Transverse colon (tissue), 4 donors: Measurements from ENCODE around the gene CHP1. TPM values are rescaled to one million over a fixed set of nuclear protein-coding genes. Genes with fewer than 3 reads are reported as not detected.

Experiments
- DNase-seq: peaks from one replicate; pipeline ENCODE4 v3.0.0-alpha.2; 2019
- H3K27ac ChIP-seq, 4 donors: fragments of 200-600 bp; sonication (generic); 2 replicates each; pipeline ENCODE4 v1.5.1; 2016 to 2018; ENCODE audit warnings: inconsistent platforms in 4 of 4
- H3K27me3 ChIP-seq: fragments of 200-600 bp; sonication (generic); 2 replicates; pipeline ENCODE4 v1.5.1; 2017; ENCODE audit warnings: inconsistent platforms
- H3K36me3 ChIP-seq, 4 donors: fragments of 200-600 bp; sonication (generic); 2 replicates each; pipeline ENCODE4 v1.5.1; 2017 to 2019; ENCODE audit warnings: inconsistent platforms in 4 of 4
- H3K4me1 ChIP-seq, 4 donors: fragments of 200-600 bp; sonication (generic); 2 replicates each; pipeline ENCODE4 v1.5.1; 2017 to 2020; ENCODE audit warnings: inconsistent platforms in 4 of 4
- H3K4me3 ChIP-seq, 4 donors: fragments of 200-600 bp; sonication (generic); 1 replicate in 1 of 4; 2 replicates in 3 of 4; pipeline versions ENCODE4 v1.5.1 to v1.6.1; 2017 to 2019; ENCODE audit warnings: inconsistent platforms in 4 of 4
- H3K9me3 ChIP-seq, 2 donors: fragments of 200-600 bp; sonication (generic); 2 replicates each; pipeline ENCODE4 v1.5.1; 2017 to 2019; ENCODE audit warnings: inconsistent platforms in 2 of 2
- CTCF ChIP-seq, 5 experiments: fragments of 200-600 bp in 3 of 5; fragments of 450-650 bp in 2 of 5; sonication (generic) in 3 of 5; IDR thresholded peaks; 1 replicate in 2 of 5; 2 replicates in 3 of 5; pipeline ENCODE4 v1.5.1; 2016 to 2017; ENCODE audit warnings: antibody characterized with exemption in 5 of 5, inconsistent platforms in 3 of 5, mild to moderate bottlenecking in 2 of 5, moderate library complexity in 1 of 5
- EP300 ChIP-seq: sonication (generic); formaldehyde crosslinking; IDR thresholded peaks from one replicate; pipeline ENCODE4 v1.6.1; 2017; ENCODE audit warnings: antibody characterized with exemption, low read depth
- POLR2A ChIP-seq: fragments of 450-650 bp; IDR thresholded peaks from one replicate; pipeline ENCODE4 v1.6.1; 2016; ENCODE audit warnings: antibody characterized with exemption, mild to moderate bottlenecking, moderate library complexity
- POLR2AphosphoS5 ChIP-seq, 3 donors: sonication (generic); formaldehyde crosslinking; IDR thresholded peaks; one replicate each; pipeline ENCODE4 v1.6.1; 2016; ENCODE audit warnings: antibody characterized with exemption in 3 of 3
- WGBS, 2 donors: methylation state at CpG; one replicate each; pipeline ENCODE4 v1.1.5; 2018; ENCODE audit warnings: low coverage in 1 of 2; 5-methylcytosine and 5-hydroxymethylcytosine counted together
- in situ Hi-C, 4 donors: fragments of 200-750 bp; cut with MboI; loops; one replicate each; pipeline versions ENCODE4 v1.15.0 to v1.15.1; 2017; ENCODE audit warnings: low sequenced_read_pairs in 3 of 4, low pct_ligation_motif_present in 1 of 4, low pct_unique_long_range_greater_than_20kb in 1 of 4
- intact Hi-C: fragments of 100-400 bp; cut with DNase I; formaldehyde crosslinking; loops from one replicate; pipeline ENCODE4 v1.15.1; 2023; ENCODE audit warnings: low total_unique reads
- total RNA-seq, 4 donors: library from RNA; depleted of rRNA; stranded (reverse); fragments of >200 nt; gene quantifications; one replicate each; pipeline ENCODE4 v1.1.0, GENCODE V29; 2016

Gene CHP1
- total RNA-seq, 4 donors from 2014 or later, result 321 to 818 (median 572) TPM

GRCh38 chr15:41254560-41254959 is 23.5 kb downstream of the CHP1 start:
- in situ Hi-C loops, result no loop called here
- no peaks in the 10 kb centered on the region for H3K27me3 ChIP-seq
- no peaks in the 10 kb centered on the region for H3K9me3 ChIP-seq
- 70 to 72% methylated on average over 3 to 4 of the region's 4 CpGs for WGBS, 2 donors
- peaks cover 0 to 45% (median 18%) of the 10 kb centered on the region in 4 donors for H3K4me1 ChIP-seq
- no peak for DNase-seq
- TF ChIP-seq POLR2AphosphoS5 (IDR thresholded peaks at IDR 0.05) (no peak), EP300 (no peak), CTCF (IDR thresholded peaks at IDR 0.05) (no peak), POLR2A (no peak)
- peaks cover 0 to 6% (median 0%) of the 10 kb centered on the region in 4 donors for H3K36me3 ChIP-seq
- H3K4me3 ChIP-seq, result no peak overlapping the region
- intact Hi-C loops, result no loop called here
- no peak overlapping the region for H3K27ac ChIP-seq

GRCh38 chr15:41256103-41256502 is 25.0 kb downstream of the CHP1 start:
- Histone ChIP-seq H3K4me1 (peaks cover 0 to 39% (median 17%) of the 10 kb centered on the region in 4 donors), H3K27me3 (no peaks in the 10 kb centered on the region), H3K4me3 (no peak overlapping the region), H3K27ac (peak overlapping the region in 2 of 4 donors; percentile 31 to 39), H3K9me3 (no peaks in the 10 kb centered on the region), H3K36me3 (peaks cover 0 to 6% (median 0%) of the 10 kb centered on the region in 4 donors)
- TF ChIP-seq POLR2AphosphoS5 (IDR thresholded peaks at IDR 0.05) (no peak), POLR2A (no peak), EP300 (no peak), CTCF (IDR thresholded peaks at IDR 0.05) (no peak)
- WGBS, 2 donors, result 95 to 98% methylated on average over 3 of the region's 3 CpGs
- in situ Hi-C loops, result no loop called here
- intact Hi-C loops, result no loop called here
- DNase-seq, result no peak

GRCh38 chr15:41256577-41257038 is 25.5 kb downstream of the CHP1 start:
- no peak for TF ChIP-seq POLR2AphosphoS5 (IDR thresholded peaks at IDR 0.05)
- no peak for TF ChIP-seq EP300

GRCh38 chr15:41258750-41259471 is 27.8 kb downstream of the CHP1 start:
- Histone ChIP-seq H3K9me3 (no peaks in the 10 kb centered on the region), H3K27me3 (no peaks in the 10 kb centered on the region), H3K27ac (peak overlapping the region; percentile 66 to 80 (median 76)), H3K36me3 (peaks cover 0 to 18% (median 6%) of the 10 kb centered on the region in 4 donors), H3K4me1 (peaks cover 0 to 36% (median 17%) of the 10 kb centered on the region in 4 donors), H3K4me3 (no peak overlapping the region)
- WGBS, 2 donors, result 28 to 40% methylated on average over 1 to 3 of the region's 3 CpGs
- intact Hi-C loops (no loop called here), in situ Hi-C loops (no loop called here)
- DNase-seq, result peak; percentile 43
- no peak for TF ChIP-seq CTCF (IDR thresholded peaks at IDR 0.05)
- peak; percentile 11 to 67 (median 54) for TF ChIP-seq POLR2AphosphoS5 (IDR thresholded peaks at IDR 0.05)
- TF ChIP-seq POLR2A, result peak; percentile 21
- TF ChIP-seq EP300, result no peak

More at GRCh38 chr15:41256577-41257038, 25.5 kb downstream of the CHP1 start:
- peak overlapping the region in 2 of 4 donors; percentile 31 to 39 for H3K27ac ChIP-seq
- intact Hi-C loops, result no loop called here
- H3K36me3 ChIP-seq, result peaks cover 0 to 6% (median 0%) of the 10 kb centered on the region in 4 donors
- H3K4me1 ChIP-seq, result peaks cover 0 to 36% (median 17%) of the 10 kb centered on the region in 4 donors
- H3K27me3 ChIP-seq, result no peaks in the 10 kb centered on the region
- no peak overlapping the region for H3K4me3 ChIP-seq
- no peaks in the 10 kb centered on the region for H3K9me3 ChIP-seq
- no peak for DNase-seq
- in situ Hi-C loops, result no loop called here
- 75 to 100% methylated on average over 1 to 5 of the region's 5 CpGs for WGBS, 2 donors
